K562 treated with DMSO at 1 percent for 4 hours (cell line): Measurements from ENCODE around the gene EXTL1. TPM values are rescaled to one million over a fixed set of nuclear protein-coding genes. Genes with fewer than 3 reads are reported as not detected.

Source experiments
- total RNA-seq: library from RNA; unstranded; fragments of 300-600 nt; gene quantifications from 2 replicates; pipeline ENCODE4 v1.2.3, GENCODE V29; 2022; ENCODE audit not compliant: insufficient read depth

The EXTL1 gene, protein sequence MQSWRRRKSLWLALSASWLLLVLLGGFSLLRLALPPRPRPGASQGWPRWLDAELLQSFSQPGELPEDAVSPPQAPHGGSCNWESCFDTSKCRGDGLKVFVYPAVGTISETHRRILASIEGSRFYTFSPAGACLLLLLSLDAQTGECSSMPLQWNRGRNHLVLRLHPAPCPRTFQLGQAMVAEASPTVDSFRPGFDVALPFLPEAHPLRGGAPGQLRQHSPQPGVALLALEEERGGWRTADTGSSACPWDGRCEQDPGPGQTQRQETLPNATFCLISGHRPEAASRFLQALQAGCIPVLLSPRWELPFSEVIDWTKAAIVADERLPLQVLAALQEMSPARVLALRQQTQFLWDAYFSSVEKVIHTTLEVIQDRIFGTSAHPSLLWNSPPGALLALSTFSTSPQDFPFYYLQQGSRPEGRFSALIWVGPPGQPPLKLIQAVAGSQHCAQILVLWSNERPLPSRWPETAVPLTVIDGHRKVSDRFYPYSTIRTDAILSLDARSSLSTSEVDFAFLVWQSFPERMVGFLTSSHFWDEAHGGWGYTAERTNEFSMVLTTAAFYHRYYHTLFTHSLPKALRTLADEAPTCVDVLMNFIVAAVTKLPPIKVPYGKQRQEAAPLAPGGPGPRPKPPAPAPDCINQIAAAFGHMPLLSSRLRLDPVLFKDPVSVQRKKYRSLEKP
- 0.28 TPM in 1 of 2 replicates, not detected in the other for total RNA-seq

DNA sequence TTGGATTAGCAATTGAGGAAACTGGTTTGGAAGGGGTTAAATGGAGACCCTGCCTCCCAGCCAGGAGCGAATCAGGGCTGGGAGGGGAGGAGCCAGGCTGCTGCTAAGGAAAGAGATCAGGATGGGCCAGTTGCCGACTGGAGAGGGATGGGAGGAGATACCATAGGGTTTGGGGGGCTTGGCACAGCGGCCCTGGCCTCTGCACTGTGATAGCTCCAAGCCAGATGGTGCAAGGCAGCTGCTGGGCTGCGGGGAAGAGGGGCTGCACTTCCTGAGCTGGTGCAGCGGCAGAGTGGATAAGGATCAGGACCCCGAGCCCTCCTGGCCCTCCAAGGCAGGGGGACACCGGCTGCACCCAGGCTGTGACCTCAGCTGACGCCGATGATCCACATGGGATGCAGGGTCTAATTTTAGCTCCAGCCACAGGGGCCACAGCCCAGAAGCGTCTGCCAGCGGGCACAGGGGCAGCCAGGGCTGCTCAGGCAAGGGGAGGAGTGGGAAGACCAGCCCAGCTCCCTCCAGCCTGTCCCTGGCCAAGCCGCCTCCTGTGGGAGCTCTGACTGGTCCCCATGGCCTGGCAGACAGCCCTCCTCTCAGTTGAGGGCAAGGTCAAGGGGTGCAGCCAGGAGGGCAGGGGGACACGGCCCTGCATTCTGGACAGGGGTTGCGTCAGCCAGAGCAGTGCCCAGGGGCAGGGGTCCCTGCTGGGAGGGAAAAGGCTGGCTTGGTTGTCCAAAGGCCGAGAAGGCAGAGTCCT, at the start of gene EXTL1:
Gene EXTL1, plus strand, starts transcription at position 129 of the 757 bp plus-strand sequence. CDS start 872 bp downstream, outside the sequence.

DNA sequence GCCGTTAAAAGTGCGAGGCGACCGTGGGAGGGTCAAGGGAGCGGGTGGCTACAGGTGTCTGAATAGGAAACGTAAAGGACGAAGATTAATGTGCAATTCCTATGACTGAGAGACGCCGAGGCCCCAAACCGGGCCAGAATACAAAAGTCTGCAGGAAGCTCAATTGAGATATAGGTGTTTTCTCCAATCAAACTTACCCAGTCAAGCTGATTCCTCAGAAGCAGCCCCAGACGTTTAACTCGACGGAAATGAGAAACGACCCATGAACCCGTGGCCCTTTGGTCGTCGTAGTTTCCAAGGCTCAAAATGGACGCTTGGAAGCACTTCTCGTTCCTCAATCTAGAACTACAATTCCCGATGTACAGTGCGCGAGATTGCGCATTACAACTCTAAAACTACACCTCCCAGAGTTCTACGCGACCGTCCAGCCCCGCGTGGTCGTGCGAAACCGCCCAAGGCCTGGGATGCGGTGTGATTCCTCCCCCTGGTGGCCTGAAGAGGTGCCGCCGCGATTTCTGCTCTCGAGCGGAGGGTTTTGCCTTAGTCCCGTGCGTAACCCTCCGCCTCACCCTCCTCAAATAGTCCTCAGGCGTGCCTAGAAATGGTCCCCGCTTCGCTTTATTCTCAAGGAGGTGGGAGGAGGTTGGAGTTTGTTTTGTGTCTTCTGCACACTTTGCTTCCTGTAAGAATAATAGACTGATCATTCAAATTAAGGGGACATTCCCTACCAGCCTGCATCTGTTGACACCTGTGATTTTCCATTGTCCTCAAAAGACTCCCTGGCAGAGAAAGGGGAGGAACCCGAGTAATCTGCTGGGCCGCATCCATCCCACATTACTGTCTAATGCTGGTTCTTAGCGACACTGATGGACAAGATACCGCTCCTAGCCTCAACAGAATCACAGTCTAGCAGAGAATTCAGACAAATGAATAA, 23.5 kb upstream of the EXTL1 start, which contains the start of gene PAFAH2:
Gene PAFAH2, minus strand, starts transcription at position 236 of the 934 bp plus-strand sequence. CDS start 7,247 bp downstream, outside the sequence.

DNA sequence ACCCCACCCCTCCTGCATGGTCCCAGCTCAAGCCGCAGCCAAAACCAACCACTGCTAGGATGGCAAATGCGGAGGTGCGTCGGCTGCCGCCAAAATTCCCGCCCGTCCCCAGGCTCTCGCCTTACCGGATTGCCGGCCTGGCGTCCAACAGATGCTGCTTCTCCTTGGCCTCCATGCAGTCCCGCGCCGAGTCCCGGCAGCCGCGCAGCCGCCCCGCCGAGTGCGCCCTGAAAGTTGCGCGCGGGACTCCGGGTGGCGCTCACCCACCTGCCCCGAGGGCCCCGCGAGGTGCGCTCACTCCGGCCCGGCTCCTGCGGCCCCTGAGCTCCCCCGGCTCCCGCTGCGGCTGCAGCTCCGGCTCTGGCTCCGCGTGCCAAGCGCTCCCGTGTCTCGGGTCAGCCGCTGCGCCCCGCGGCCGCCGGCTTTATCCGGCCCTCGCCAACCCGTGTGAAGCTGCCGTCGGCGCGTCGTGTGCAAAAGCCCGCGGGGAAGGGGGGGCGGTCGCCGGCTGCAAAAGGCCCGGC, 24.2 kb downstream of the EXTL1 start, which contains the start of gene SLC30A2:
Gene SLC30A2, minus strand, starts transcription at position 397 of the 524 bp plus-strand sequence. Its CDS starts 222 bp downstream, at position 175.

DNA sequence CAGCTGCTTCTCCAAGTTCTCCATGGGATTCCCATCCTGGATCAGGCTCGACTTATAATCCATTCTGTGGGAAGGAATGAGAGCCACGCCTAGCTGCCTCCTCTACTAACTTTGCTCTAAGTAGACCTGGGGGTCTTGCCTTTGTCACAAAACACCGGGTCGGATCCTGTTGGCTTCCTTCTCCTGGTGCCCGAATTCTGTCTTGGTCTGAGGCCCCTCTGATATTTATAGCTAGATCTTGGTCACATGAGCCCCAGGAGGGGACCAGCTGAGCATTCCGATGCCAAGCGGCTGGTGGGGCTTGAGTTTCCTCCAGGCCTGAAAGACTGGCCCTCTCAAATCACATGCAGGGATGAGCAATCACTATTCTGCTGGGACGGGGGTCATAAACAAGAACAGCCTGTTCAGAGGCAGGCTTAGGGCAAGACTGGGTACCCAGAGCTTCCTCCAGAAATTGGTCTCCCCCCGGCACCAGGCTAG, 45.9 kb downstream of the EXTL1 start, which contains the start of gene TRIM63:
Gene TRIM63, minus strand, starts transcription at position 199 of the 480 bp plus-strand sequence. Its CDS starts 136 bp downstream, at position 63.

Other genes starting within 250 kb of the EXTL1 start
- 29.5 and 31.8 TPM in 2 replicates for gene SELENON, start 221.6 kb upstream of the EXTL1 start, total RNA-seq
- 43.7 and 61.6 TPM in 2 replicates for gene MTFR1L, start 201.8 kb upstream of the EXTL1 start, total RNA-seq
- gene AUNIP, start 162.3 kb upstream of the EXTL1 start, total RNA-seq: 13.6 and 14.5 TPM in 2 replicates
- 2.8 and 3.9 TPM in 2 replicates for gene PAQR7, start 146.1 kb upstream of the EXTL1 start, total RNA-seq
- gene STMN1, start 115.4 kb upstream of the EXTL1 start, total RNA-seq: 509 and 529 TPM in 2 replicates
- gene PAFAH2, start 23.7 kb upstream of the EXTL1 start, total RNA-seq: 4.1 and 5.0 TPM in 2 replicates
- gene SLC30A2, start 24.3 kb downstream of the EXTL1 start, total RNA-seq: not detected in 2 replicates
- gene TRIM63, start 45.9 kb downstream of the EXTL1 start, total RNA-seq: 1.6 TPM in 1 of 2 replicates, not detected in the other
- gene PDIK1L, start 90.0 kb downstream of the EXTL1 start, total RNA-seq: 7.5 and 12.8 TPM in 2 replicates
- 0.99 TPM in 1 of 2 replicates, not detected in the other for gene FAM110D, start 137.3 kb downstream of the EXTL1 start, total RNA-seq
- not detected in 2 replicates for gene C1orf232, start 147.2 kb downstream of the EXTL1 start, total RNA-seq
- gene ZNF593, start 148.1 kb downstream of the EXTL1 start, total RNA-seq: 63.0 and 75.4 TPM in 2 replicates
- not detected in 2 replicates for gene ZNF593OS, start 150.1 kb downstream of the EXTL1 start, total RNA-seq
- 0.63 and 1.5 TPM in 2 replicates for gene CNKSR1, start 155.7 kb downstream of the EXTL1 start, total RNA-seq
- gene CATSPER4, start 168.8 kb downstream of the EXTL1 start, total RNA-seq: not detected in 2 replicates
- gene CEP85, start 212.4 kb downstream of the EXTL1 start, total RNA-seq: 49.6 and 66.7 TPM in 2 replicates